Measurements from ENCODE around the gene HPDL. TPM values are rescaled to one million over a fixed set of nuclear protein-coding genes. Genes with fewer than 3 reads are reported as not detected.

HPDL gene
- total RNA-seq, 1 donor from 2014 or later, result 2.3 TPM

DNA sequence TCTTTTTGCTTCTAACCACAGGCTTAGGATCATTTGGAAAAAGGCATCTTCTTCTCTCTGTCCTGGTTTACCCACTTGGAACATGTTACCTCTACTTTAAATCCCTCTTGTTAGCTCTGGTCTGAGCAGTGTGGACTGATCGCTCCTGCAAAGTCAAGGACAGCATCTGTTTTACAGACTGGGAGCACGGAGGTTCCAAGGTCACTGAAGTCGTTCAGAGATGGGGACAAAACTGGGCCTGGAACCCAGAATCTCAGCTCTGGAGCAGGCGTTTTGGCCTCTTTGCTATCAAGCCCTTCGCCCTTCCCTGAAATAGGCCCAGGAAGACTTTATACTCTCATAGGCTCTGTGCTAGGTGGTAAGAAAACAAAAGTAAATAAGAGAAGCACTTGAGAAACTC, 24.8 kb downstream of the HPDL start:
- DNase-seq (ENCODE audit: low spot score), result no peak

DNA sequence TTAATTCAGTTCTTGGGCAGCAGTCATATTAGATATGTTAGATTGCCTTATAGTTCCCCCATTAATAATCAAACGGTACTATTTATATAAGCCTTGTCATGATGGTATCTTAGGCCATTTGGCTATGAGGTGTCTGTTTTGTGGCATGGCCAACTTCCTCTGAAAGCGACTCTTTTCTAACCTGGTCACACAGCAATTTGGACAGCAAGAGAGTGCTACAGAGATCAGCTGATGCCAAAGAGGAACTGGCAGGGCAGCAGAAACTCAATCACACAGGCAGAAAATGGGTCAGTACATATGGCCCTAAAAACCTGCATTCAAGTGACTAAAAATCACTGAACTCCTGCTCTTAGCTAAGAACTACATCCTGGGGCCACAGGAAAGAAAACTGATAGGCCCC, 27.0 kb downstream of the HPDL start:
- DNase-seq (ENCODE audit: low spot score), result no peak

DNA sequence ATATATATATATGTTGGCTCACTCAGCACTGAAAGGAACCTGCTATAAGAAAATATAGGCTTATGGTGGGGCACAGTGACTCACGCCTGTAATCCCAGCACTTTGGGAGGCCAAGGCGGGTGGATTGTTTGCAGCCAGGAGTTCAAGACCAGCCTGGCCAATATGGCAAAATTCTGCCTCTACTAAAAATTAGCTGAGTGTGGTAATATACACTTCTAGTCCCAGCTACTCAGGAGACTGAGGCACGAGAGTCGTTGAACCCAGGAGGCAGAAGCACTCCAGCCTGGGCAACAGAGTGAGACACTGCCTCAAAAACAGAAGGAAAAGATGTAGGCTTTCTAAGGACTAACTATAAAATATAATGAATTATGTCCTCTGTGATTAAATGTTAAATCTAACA, 28.1 kb downstream of the HPDL start:
- DNase-seq (ENCODE audit: low spot score), result no peak

DNA sequence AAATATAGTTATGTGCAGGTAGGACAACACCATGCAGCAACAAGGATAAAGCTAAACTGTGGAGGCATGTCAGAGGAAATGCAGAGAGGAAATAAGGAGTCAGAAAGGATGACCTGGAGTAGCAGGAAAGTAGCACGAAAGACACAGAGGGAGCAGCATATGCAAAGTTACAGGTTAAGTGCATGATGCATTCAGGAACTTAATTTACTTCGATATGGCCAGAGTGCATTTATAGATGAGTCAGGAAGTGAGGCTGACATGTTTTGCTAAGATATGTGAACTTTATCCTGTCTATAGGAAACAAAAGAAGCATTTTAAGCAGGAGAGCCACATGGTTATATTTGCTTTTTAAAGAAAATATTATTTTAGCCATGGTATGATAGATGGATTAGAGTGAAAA, 29.0 kb downstream of the HPDL start:
- DNase-seq (ENCODE audit: low spot score), result no peak

DNA sequence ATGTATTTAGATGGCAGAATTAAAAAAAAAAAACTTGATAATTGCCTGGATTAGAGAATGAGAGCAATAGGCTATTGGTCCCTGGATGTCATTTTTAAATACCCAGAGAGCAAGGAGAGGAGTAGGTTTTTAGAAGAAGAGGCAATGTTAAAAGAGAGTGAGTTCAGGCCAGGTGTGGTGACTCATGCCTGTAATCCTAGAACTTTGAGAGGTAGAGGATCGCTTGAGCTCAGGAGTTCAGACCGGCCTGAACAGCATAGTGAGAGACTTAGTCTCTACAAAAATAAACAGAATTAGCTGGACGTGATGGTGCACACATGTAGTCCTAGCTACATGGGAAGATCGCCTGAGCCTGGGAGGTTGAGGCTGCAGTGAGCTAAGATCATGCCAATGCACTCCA, 29.5 kb downstream of the HPDL start:
- DNase-seq (ENCODE audit: low spot score), result no peak

DNA sequence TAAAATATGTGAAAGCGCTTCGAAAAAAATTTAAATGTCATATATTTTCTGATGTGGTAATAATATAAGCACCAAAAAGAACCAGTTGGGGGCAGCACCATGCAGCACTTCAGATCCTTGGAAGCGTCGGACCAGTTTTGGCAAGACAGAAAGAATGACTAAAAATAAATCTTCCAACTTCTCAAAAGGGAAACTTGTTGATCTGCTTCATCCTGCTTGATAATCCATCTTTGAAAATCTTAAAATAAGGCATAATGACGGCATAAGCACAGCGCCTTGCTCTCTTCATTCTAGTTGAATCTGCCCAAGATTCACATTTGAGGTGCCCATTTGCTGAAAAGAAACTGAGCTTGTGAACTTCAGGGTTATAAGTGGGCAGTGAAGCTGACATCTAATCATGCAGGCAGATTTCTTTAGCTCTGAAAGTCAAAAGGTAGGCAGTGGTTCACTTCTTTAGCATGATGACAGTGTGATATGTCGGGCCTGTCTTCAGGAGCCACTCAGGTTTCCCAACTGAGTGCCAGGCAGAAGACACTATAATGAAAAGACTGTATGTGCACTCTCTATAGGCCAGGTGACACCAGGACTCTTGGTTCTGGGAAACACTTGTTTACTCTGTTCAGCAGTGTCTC, 33.3 kb downstream of the HPDL start:
- DNase-seq (ENCODE audit: low spot score), result peak; percentile 77

DNA sequence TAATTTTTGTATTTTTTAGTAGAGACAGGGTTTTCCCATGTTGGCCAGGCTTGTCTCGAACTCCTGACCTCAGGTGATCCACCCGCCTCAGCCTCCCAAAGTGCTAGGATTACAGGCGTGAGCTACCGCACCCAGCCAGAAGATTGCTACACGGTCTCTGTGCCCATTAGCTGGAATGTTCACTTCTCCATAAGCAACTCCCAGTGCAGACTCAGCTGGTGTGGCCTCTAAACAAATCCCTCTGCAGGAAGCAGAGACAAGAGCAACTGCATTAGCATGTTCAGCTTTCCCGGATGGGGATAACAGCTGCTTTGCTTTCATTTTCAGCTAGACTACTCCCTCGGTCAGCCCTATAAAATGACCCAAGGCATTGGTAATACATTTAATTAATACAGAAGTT, 34.3 kb downstream of the HPDL start:
- DNase-seq (ENCODE audit: low spot score), result peak; percentile 61

DNA sequence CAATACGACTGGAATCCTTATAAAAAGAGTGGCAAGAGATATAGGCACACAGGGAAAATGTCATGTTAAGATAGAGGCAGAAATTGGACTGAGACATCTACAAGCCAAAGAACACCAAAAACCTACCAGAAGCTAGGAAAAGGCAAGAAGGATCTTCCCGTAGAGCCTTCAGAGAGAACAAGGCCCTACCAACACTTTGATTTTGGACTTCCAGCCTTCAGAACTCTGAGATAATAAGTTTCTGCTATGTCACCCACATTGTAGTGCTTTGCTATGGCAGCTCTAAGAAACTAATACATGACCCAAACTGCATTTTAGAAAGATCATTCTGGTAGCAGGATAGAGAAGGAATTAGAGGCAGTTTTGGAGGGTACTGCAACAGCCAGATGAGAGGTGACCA, 37.6 kb downstream of the HPDL start:
- no peak for DNase-seq (ENCODE audit: low spot score)

DNA sequence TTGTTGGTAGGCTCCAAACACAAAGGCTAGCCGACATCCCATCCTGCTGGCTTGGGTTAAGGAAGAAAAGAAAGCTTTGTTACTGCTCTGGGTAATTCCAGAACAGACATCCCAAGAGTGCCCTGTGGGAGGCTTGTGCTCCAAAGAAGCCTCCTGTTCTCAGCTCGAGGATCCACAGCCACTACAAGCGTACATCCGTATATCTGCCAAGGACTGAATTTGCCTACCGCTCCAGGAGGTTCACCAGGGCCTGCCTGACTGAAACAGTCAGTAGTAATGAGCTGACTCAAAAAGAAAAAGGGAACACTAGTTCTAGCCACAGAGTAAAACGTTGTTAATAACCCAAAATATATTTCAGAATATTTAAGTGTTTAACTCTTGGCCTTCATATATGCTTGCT, 38.4 kb downstream of the HPDL start:
- no peak for DNase-seq (ENCODE audit: low spot score)

DNA sequence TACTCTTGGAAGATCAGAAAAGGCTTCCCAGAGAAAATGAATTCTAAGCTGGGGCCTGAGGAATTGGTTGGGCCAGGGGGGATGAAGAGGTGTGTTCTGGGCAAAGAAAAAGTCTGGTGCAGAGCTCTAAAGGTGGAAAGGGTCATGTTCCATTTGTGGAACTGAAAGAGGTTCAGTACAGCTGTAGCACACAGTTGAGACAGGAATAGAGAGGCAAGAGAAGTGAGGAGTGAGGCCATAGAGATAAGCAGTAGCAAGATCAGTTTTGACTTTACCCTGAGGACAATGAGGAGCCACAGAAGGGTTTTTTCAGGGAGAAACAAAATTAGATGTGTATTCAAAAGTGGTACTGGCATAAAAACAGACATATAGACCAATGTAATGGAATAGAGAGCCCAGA, 43.9 kb downstream of the HPDL start:
- DNase-seq (ENCODE audit: low spot score), result no peak

DNA sequence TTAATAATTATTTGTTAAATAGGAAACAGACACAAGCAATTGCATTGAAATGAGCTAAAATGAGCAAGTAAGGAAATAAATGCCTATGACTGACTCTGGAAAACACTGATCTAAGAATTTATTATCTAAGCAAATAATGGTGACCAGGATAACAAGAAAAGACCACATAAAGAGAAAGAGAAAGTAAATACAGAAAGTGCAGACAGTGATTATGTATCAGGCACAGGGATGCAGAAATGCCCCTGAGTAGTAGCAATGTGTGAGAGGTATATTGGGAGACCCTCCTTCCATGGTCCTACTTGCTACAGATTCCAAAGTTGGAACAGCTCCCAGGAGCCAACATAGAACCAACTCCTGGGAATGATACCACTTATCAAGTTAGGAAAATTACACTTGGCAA, 46.9 kb downstream of the HPDL start:
- no peak for DNase-seq (ENCODE audit: low spot score)

DNA sequence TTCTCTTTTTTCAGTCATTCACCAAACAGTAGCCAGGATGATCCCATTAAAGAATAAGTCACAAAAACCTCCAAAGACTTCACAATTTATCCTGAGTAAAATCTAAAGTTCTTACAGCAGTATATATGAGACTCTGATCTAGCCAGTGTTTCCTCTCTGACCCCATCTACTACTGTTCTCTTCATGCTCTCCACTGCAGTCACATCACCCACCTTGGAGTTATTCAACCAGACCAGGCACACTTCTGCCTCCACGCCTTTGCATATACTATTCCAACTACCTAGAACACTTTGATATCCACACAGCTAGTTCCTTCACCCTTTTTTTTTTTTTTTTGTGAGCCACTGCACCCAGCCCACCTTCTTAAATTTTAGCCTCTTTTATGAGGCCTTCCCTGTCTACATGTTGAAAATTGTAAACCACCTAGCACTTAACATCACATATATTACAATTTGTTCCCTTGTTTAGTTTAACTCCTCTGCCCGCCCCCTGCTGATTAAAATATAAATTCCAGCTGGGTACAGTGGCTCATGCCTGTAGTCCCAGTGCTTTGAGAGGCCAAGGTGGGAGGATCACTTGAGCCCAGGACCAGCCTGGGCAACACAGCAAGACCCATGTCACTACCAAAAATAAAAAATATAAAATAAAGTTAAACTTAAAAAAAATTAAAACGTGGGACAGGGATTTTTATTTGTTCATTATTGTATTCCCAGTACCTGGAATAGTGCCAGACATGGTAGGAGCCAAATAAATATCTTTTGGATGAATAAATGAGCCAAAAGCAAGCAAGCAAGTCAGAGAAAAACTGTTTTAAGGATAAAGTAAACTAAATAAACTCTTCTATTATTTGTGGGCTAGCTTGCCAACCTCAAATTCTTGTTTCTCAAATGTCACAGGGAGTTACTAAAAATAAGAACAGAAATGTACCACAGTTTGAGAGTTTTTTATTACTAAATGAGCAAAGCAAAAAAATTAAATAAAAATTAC, 48.7 kb downstream of the HPDL start:
- DNase-seq (ENCODE audit: low spot score), result no peak

DNA sequence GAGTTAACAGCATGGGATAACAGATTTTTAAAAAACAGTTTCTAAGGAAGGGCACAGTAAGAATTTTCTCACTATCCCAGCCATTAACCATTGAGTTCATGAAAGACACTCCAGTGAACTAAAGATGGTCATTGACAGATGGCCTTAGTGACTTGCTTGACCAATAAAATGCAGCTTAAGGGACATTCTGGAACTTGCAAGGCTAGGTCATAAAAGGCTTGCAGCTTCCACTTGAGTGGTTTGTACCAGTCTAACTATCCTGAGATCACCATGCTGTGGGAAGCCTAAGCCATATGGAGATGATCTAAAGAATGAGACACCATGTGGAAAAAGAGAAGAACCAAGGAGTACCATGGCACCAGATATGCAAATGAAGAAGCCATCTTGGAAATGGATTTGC, 51.5 kb downstream of the HPDL start:
- no peak for DNase-seq (ENCODE audit: low spot score)

Other genes with a start within 250 kb of the HPDL start
- gene ZSWIM5, start 120.3 kb upstream of the HPDL start, total RNA-seq, result 4.4 TPM
- 11.8 TPM for gene TOE1, start 13.3 kb downstream of the HPDL start, total RNA-seq
- 34.2 TPM for gene MUTYH, start 13.5 kb downstream of the HPDL start, total RNA-seq
- 12.3 TPM for gene TESK2, start 164.3 kb downstream of the HPDL start, total RNA-seq
- gene CCDC163, start 173.2 kb downstream of the HPDL start, total RNA-seq, result 3.2 TPM
- 9.7 TPM for gene MMACHC, start 173.4 kb downstream of the HPDL start, total RNA-seq
- gene PRDX1, start 195.0 kb downstream of the HPDL start, total RNA-seq, result 351 TPM
- 120 TPM for gene AKR1A1, start 223.9 kb downstream of the HPDL start, total RNA-seq

Measured in ureter (tissue), 1 donor.